HEK293 (cell line): Measurements from ENCODE around the gene MGAT4A.

Experiments used
- CTCF ChIA-PET: fragments of 350-600 bp; formaldehyde crosslinking; extraction: SDS; loops from one replicate; lab custom pipeline; 2021; ENCODE audit warnings: antibody characterized with exemption; lab: Yijun Ruan, JAX
- POLR2A ChIA-PET: fragments of 300-600 bp; formaldehyde crosslinking; extraction: SDS; loops from one replicate; lab custom pipeline; 2020; ENCODE audit warnings: antibody characterized with exemption, inconsistent platforms; lab: Yijun Ruan, JAX
- H3K27ac ChIP-seq: fragments of 200-500 bp; sonication (Bioruptor generic); 2 replicates; pipeline ENCODE4 v1.5.1; 2014; ENCODE audit warnings: low read depth, low read length, control low read depth, inconsistent platforms; ENCODE audit errors: extremely low read depth
- H3K36me3 ChIP-seq, 2 experiments: fragments of 200-500 bp in 1 of 2; sonication (Bioruptor generic) in 1 of 2; 1 replicate in 1 of 2; 2 replicates in 1 of 2; pipeline ENCODE4 v1.5.1; 2014 to 2017; ENCODE audit warnings: inconsistent platforms in 2 of 2, low read length in 2 of 2; ENCODE audit not compliant: control insufficient read depth in 2 of 2, insufficient read depth in 1 of 2
- H3K4me1 ChIP-seq: fragments of 200-500 bp; sonication (Bioruptor generic); 2 replicates; pipeline ENCODE4 v1.5.1; 2014; ENCODE audit warnings: mild to moderate bottlenecking, low read length, inconsistent platforms; ENCODE audit not compliant: control insufficient read depth, insufficient read depth
- H3K4me3 ChIP-seq: 2 replicates; pipeline ENCODE4 v1.5.1; 2011; ENCODE audit warnings: low read depth, mild to moderate bottlenecking, control low read depth, low read length, moderate library complexity
- H3K9me3 ChIP-seq: fragments of 200-500 bp; sonication (Bioruptor generic); 2 replicates; pipeline ENCODE4 v1.5.1; 2014; ENCODE audit warnings: low read depth, low read length, inconsistent platforms; ENCODE audit not compliant: control insufficient read depth, insufficient read depth
- GLI2 ChIP-seq: fragments of 450-650 bp; formaldehyde crosslinking; IDR thresholded peaks from 2 replicates; pipeline ENCODE4; 2017; ENCODE audit warnings: missing biosample characterization, missing genetic modification characterization, low read depth, borderline replicate concordance
- GLIS1 ChIP-seq: fragments of 450-650 bp; formaldehyde crosslinking; IDR thresholded peaks from 2 replicates; pipeline ENCODE4 v1.5.1; 2016; ENCODE audit warnings: missing biosample characterization, missing genetic modification characterization
- HOXD13 ChIP-seq: sonication (generic); formaldehyde crosslinking; IDR thresholded peaks from 2 replicates; pipeline ENCODE4 v1.8.0; 2022; ENCODE audit warnings: missing genetic modification reagents, borderline replicate concordance
- KLF1 ChIP-seq: fragments of 450-650 bp; formaldehyde crosslinking; IDR thresholded peaks from 2 replicates; pipeline ENCODE4 v1.5.1; 2016; ENCODE audit warnings: missing biosample characterization, missing genetic modification characterization
- KLF16 ChIP-seq: fragments of 450-650 bp; formaldehyde crosslinking; IDR thresholded peaks from 2 replicates; pipeline ENCODE4 v1.5.1; 2017; ENCODE audit warnings: missing biosample characterization, missing genetic modification characterization
- MEIS1 ChIP-seq: sonication (generic); formaldehyde crosslinking; IDR thresholded peaks from 2 replicates; pipeline ENCODE4 v1.8.1; 2022; ENCODE audit warnings: missing genetic modification reagents, mild to moderate bottlenecking, borderline replicate concordance
- REPIN1 ChIP-seq: fragments of 450-650 bp; formaldehyde crosslinking; IDR thresholded peaks from 2 replicates; pipeline ENCODE4 v1.5.1; 2017; ENCODE audit warnings: missing biosample characterization, missing genetic modification characterization, low read depth
- TRIM28 ChIP-seq: IDR thresholded peaks from 2 replicates; pipeline ENCODE4 v1.6.1; 2011; ENCODE audit warnings: low read length, control low read depth, borderline replicate concordance
- WT1 ChIP-seq: fragments of 450-650 bp; formaldehyde crosslinking; IDR thresholded peaks from 2 replicates; pipeline ENCODE4 v1.5.1; 2016; ENCODE audit warnings: missing biosample characterization, missing genetic modification characterization
- ZBTB21 ChIP-seq: fragments of 450-650 bp; formaldehyde crosslinking; IDR thresholded peaks from 2 replicates; pipeline ENCODE4 v1.5.1; 2017; ENCODE audit warnings: missing biosample characterization, missing genetic modification characterization
- ZBTB48 ChIP-seq: fragments of 450-650 bp; formaldehyde crosslinking; IDR thresholded peaks from 2 replicates; pipeline ENCODE4 v1.5.1; 2016; ENCODE audit warnings: missing biosample characterization, missing genetic modification characterization
- ZBTB8A ChIP-seq: fragments of 450-650 bp; formaldehyde crosslinking; IDR thresholded peaks from 2 replicates; pipeline ENCODE4 v1.5.1; 2016; ENCODE audit warnings: missing biosample characterization, missing genetic modification characterization
- ZFP41 ChIP-seq: fragments of 450-650 bp; formaldehyde crosslinking; IDR thresholded peaks from 2 replicates; pipeline ENCODE4 v1.5.1; 2016; ENCODE audit warnings: missing biosample characterization, missing genetic modification characterization, borderline replicate concordance
- ZFP69B ChIP-seq: fragments of 450-650 bp; formaldehyde crosslinking; IDR thresholded peaks from 2 replicates; pipeline ENCODE4 v1.5.1; 2016; ENCODE audit warnings: missing biosample characterization, missing genetic modification characterization
- ZNF112 ChIP-seq: fragments of 450-650 bp; formaldehyde crosslinking; IDR thresholded peaks from 2 replicates; pipeline ENCODE4 v1.5.0; 2017; ENCODE audit warnings: missing biosample characterization, missing genetic modification characterization
- ZNF114 ChIP-seq: fragments of 450-650 bp; formaldehyde crosslinking; IDR thresholded peaks from 2 replicates; pipeline ENCODE4 v1.5.0; 2017; ENCODE audit warnings: missing biosample characterization, missing genetic modification characterization
- ZNF133 ChIP-seq: fragments of 450-650 bp; formaldehyde crosslinking; IDR thresholded peaks from 2 replicates; pipeline ENCODE4 v1.5.1; 2016; ENCODE audit warnings: missing biosample characterization, missing genetic modification characterization
- ZNF174 ChIP-seq: fragments of 450-650 bp; formaldehyde crosslinking; IDR thresholded peaks from 2 replicates; pipeline ENCODE4 v1.5.0; 2017; ENCODE audit warnings: missing biosample characterization, mild to moderate bottlenecking, missing genetic modification characterization
- ZNF202 ChIP-seq: fragments of 450-650 bp; formaldehyde crosslinking; IDR thresholded peaks from 2 replicates; pipeline ENCODE4 v1.5.1; 2016; ENCODE audit warnings: missing biosample characterization, missing genetic modification characterization, borderline replicate concordance
- ZNF623 ChIP-seq: fragments of 450-650 bp; formaldehyde crosslinking; IDR thresholded peaks from 2 replicates; pipeline ENCODE4 v1.5.1; 2016; ENCODE audit warnings: missing biosample characterization, missing genetic modification characterization
- ZNF707 ChIP-seq: fragments of 450-650 bp; formaldehyde crosslinking; IDR thresholded peaks from 2 replicates; pipeline ENCODE4 v1.5.1; 2016; ENCODE audit warnings: missing biosample characterization, missing genetic modification characterization
- ZNF791 ChIP-seq: fragments of 450-650 bp; formaldehyde crosslinking; IDR thresholded peaks from 2 replicates; pipeline ENCODE4 v1.5.1; 2016; ENCODE audit warnings: missing biosample characterization, missing genetic modification characterization
- TF ChIP-seq, protein P1 (sequence below): fragments of 450-650 bp; formaldehyde crosslinking; conservative IDR thresholded peaks from 2 replicates; pipeline ENCODE4 v1.5.1; 2016; ENCODE audit warnings: low read depth, missing biosample characterization, missing genetic modification characterization
- TF ChIP-seq, protein P2 (sequence below): fragments of 450-650 bp; formaldehyde crosslinking; IDR thresholded peaks from 2 replicates; pipeline ENCODE4 v1.5.1; 2016; ENCODE audit warnings: missing biosample characterization, missing genetic modification characterization
- TF ChIP-seq, protein P3 (sequence below): fragments of 450-650 bp; formaldehyde crosslinking; IDR thresholded peaks from 2 replicates; pipeline ENCODE4 v1.5.0; 2017; ENCODE audit warnings: missing biosample characterization, missing genetic modification characterization, borderline replicate concordance
- TF ChIP-seq, protein P4 (sequence below): fragments of 450-650 bp; formaldehyde crosslinking; optimal IDR thresholded peaks from 2 replicates; pipeline ENCODE3; 2016; ENCODE audit warnings: missing biosample characterization, mild to moderate bottlenecking, missing genetic modification characterization

Gene MGAT4A

DNA sequence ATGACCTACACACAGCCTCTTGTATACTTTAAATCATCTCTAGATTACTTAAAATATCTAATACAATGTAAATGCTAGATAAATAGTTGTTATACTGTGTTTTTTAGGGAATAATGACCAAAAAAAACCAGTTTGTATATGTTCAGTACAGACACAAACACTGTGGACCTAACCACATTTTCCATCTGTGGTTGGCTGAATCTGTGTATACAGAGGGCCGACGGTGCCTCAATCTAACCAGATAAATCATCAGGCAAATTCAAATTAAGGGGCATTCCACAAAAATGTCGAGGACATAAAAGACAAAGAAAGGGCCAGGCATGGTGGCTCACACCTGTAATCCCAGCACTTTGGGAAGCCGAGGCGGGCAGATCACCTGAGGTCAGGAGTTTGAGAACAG, 14.1 kb downstream of the MGAT4A start:
- Histone ChIP-seq H3K4me1 (no peaks in the 10 kb centered on the region), H3K4me3 (no peak overlapping the region), H3K27ac (no peak overlapping the region), H3K36me3 (peaks cover 0 to 10% of the 10 kb centered on the region in 2 experiments; a peak in 1 of 3 replicates), H3K9me3 (no peaks in the 10 kb centered on the region)
- ChIA-PET CTCF (no interaction called here), POLR2A (no interaction called here)
- no peak for TF ChIP-seq ZNF707 (tag by site-specific recombination)
- TF ChIP-seq, protein P1, sequence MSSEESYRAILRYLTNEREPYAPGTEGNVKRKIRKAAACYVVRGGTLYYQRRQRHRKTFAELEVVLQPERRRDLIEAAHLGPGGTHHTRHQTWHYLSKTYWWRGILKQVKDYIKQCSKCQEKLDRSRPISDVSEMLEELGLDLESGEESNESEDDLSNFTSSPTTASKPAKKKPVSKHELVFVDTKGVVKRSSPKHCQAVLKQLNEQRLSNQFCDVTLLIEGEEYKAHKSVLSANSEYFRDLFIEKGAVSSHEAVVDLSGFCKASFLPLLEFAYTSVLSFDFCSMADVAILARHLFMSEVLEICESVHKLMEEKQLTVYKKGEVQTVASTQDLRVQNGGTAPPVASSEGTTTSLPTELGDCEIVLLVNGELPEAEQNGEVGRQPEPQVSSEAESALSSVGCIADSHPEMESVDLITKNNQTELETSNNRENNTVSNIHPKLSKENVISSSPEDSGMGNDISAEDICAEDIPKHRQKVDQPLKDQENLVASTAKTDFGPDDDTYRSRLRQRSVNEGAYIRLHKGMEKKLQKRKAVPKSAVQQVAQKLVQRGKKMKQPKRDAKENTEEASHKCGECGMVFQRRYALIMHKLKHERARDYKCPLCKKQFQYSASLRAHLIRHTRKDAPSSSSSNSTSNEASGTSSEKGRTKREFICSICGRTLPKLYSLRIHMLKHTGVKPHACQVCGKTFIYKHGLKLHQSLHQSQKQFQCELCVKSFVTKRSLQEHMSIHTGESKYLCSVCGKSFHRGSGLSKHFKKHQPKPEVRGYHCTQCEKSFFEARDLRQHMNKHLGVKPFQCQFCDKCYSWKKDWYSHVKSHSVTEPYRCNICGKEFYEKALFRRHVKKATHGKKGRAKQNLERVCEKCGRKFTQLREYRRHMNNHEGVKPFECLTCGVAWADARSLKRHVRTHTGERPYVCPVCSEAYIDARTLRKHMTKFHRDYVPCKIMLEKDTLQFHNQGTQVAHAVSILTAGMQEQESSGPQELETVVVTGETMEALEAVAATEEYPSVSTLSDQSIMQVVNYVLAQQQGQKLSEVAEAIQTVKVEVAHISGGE (tag by site-specific recombination), result no peak
- TF ChIP-seq KLF16 (tag by site-specific recombination), result no peak
- no peak for TF ChIP-seq REPIN1 (tag by site-specific recombination)
- no peak for TF ChIP-seq ZNF623 (tag by site-specific recombination)
- no peak for TF ChIP-seq ZFP41 (tag by site-specific recombination)
- no peak for TF ChIP-seq ZNF174
- no peak for TF ChIP-seq ZBTB21 (tag by site-specific recombination)
- no peak for TF ChIP-seq ZBTB8A
- TF ChIP-seq, protein P2, sequence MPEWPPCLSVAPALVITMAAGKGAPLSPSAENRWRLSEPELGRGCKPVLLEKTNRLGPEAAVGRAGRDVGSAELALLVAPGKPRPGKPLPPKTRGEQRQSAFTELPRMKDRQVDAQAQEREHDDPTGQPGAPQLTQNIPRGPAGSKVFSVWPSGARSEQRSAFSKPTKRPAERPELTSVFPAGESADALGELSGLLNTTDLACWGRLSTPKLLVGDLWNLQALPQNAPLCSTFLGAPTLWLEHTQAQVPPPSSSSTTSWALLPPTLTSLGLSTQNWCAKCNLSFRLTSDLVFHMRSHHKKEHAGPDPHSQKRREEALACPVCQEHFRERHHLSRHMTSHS (tag by site-specific recombination), result no peak
- TF ChIP-seq ZBTB48, result no peak
- TF ChIP-seq, protein P3, sequence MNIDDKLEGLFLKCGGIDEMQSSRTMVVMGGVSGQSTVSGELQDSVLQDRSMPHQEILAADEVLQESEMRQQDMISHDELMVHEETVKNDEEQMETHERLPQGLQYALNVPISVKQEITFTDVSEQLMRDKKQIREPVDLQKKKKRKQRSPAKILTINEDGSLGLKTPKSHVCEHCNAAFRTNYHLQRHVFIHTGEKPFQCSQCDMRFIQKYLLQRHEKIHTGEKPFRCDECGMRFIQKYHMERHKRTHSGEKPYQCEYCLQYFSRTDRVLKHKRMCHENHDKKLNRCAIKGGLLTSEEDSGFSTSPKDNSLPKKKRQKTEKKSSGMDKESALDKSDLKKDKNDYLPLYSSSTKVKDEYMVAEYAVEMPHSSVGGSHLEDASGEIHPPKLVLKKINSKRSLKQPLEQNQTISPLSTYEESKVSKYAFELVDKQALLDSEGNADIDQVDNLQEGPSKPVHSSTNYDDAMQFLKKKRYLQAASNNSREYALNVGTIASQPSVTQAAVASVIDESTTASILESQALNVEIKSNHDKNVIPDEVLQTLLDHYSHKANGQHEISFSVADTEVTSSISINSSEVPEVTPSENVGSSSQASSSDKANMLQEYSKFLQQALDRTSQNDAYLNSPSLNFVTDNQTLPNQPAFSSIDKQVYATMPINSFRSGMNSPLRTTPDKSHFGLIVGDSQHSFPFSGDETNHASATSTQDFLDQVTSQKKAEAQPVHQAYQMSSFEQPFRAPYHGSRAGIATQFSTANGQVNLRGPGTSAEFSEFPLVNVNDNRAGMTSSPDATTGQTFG, result no peak
- no peak for TF ChIP-seq WT1
- no peak for TF ChIP-seq GLIS1 (tag by site-specific recombination)

DNA sequence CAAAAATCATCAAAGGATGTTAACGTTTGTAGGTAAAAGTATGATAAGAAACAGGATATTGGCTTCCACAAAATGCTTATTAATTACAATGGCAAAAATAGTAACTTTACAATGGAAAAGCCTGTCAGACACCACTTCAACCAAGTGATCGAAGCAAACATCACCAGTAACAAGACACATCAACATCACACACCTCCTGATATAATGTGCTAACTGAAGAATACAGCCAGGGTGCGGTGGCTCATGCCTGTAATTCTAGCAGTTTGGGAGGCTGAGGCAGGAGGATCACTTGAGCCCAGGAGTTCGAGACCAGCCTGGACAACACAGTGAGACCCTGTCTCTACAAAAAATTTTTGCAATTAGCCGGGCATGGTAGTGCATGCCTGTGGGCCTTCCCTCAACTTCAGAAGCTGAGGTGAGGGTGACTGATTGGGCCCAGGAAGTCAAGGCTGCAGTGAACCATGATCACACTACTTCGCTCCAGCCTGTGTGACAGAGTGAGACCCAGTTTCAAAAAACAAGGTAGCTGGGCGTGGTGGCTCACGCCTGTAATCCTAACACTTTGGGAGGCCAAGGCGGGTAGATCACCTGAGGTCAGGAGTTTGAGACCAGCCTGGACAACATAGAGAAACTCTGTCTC, 15.0 kb downstream of the MGAT4A start:
- POLR2A ChIA-PET, result no interaction called here
- Histone ChIP-seq H3K9me3 (no peaks in the 10 kb centered on the region), H3K4me1 (no peaks in the 10 kb centered on the region), H3K4me3 (no peak overlapping the region), H3K27ac (no peak overlapping the region), H3K36me3 (peaks cover 0 to 8% of the 10 kb centered on the region in 2 experiments; a peak in 1 of 3 replicates)
- CTCF ChIA-PET, result no interaction called here
- TF ChIP-seq KLF1 (tag by site-specific recombination), result no peak
- no peak for TF ChIP-seq MEIS1 (CRISPR knock-in tag)
- no peak for TF ChIP-seq ZNF112 (tag by site-specific recombination)
- TF ChIP-seq ZNF202, result no peak
- TF ChIP-seq TRIM28, result no peak
- no peak for TF ChIP-seq HOXD13 (CRISPR knock-in tag)
- TF ChIP-seq ZFP69B (tag by site-specific recombination), result no peak
- TF ChIP-seq, protein P4, sequence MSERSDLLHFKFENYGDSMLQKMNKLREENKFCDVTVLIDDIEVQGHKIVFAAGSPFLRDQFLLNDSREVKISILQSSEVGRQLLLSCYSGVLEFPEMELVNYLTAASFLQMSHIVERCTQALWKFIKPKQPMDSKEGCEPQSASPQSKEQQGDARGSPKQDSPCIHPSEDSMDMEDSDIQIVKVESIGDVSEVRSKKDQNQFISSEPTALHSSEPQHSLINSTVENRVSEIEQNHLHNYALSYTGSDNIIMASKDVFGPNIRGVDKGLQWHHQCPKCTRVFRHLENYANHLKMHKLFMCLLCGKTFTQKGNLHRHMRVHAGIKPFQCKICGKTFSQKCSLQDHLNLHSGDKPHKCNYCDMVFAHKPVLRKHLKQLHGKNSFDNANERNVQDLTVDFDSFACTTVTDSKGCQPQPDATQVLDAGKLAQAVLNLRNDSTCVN (tag by site-specific recombination), result no peak
- no peak for TF ChIP-seq ZNF791 (tag by site-specific recombination)
- TF ChIP-seq ZNF133 (tag by site-specific recombination), result no peak
- TF ChIP-seq GLI2 (tag by site-specific recombination), result no peak
- TF ChIP-seq ZNF114, result no peak
